ENCODE measurements around the gene BDH2. TPM values are rescaled to one million over a fixed set of nuclear protein-coding genes. Genes with fewer than 3 reads are reported as not detected.

The BDH2 gene
- total and polyA plus RNA-seq, 8 donors: 8.6 to 46.8 (median 16.1) TPM

DNA sequence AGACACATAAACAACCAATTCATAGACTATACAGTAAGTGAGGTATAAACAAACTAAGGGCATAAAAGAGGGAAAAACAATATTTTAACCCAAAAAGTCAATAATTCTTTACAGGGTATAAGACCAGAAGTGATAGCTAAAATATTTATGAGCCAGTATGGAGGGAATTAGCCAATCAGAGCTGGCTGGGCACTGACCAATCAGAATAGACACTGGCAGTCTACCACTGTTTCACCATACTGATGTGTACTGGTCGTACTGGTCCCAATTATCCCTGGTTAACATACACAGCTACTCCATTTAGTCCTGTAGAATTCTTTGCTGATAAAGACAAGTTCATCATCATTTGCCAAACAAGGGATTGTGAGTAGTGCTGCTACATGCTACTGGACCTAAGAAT is 70.3 kb downstream of the BDH2 start:
- FAIRE-seq: no peak
- Histone ChIP-seq H3K4me3 (no peak overlapping the region), H3K9me3 (no peaks in the 10 kb centered on the region), H3K4me1 (no peaks in the 10 kb centered on the region), H3K27ac (no peak overlapping the region), H3K36me3 (no peaks in the 10 kb centered on the region), H3K27me3 (no peaks in the 10 kb centered on the region)
- 85 to 90% methylated on average over 1 of the region's 1 CpG for WGBS, 2 donors
- TF ChIP-seq, protein P1, sequence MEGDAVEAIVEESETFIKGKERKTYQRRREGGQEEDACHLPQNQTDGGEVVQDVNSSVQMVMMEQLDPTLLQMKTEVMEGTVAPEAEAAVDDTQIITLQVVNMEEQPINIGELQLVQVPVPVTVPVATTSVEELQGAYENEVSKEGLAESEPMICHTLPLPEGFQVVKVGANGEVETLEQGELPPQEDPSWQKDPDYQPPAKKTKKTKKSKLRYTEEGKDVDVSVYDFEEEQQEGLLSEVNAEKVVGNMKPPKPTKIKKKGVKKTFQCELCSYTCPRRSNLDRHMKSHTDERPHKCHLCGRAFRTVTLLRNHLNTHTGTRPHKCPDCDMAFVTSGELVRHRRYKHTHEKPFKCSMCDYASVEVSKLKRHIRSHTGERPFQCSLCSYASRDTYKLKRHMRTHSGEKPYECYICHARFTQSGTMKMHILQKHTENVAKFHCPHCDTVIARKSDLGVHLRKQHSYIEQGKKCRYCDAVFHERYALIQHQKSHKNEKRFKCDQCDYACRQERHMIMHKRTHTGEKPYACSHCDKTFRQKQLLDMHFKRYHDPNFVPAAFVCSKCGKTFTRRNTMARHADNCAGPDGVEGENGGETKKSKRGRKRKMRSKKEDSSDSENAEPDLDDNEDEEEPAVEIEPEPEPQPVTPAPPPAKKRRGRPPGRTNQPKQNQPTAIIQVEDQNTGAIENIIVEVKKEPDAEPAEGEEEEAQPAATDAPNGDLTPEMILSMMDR (IDR thresholded peaks at IDR 0.05): no peak
- no peak for ATAC-seq
- intact Hi-C loops (cut with DNase I): no loop called here
- DNase-seq: no peak

Other genes starting within 250 kb of the BDH2 start
- gene CISD2, start 230.8 kb downstream of the BDH2 start, total RNA-seq: 10 to 100 TPM; 10.2 to 21.1 (median 14.4) TPM
- 10 to 100 TPM; 10.8 to 23.1 TPM for gene CISD2, start 230.8 kb downstream of the BDH2 start, polyA plus RNA-seq
- gene SLC9B1, start 80.1 kb downstream of the BDH2 start, total RNA-seq: 1 to 10 TPM in 1 of 6 donors, under 1 TPM in 5; 0.28 to 1.0 (median 0.49) TPM
- gene SLC9B1, start 80.1 kb downstream of the BDH2 start, polyA plus RNA-seq: under 1 TPM; 0.23 to 0.33 TPM
- gene SLC9B2, start 23.1 kb downstream of the BDH2 start, total RNA-seq: 1 to 10 TPM; 1.2 to 4.2 (median 2.7) TPM
- gene SLC9B2, start 23.1 kb downstream of the BDH2 start, polyA plus RNA-seq: 1 to 10 TPM; 2.1 to 5.2 TPM
- 1 to 10 TPM in 1 of 6 donors, under 1 TPM in 5; 0.05 to 2.7 (median 0.64) TPM for gene CENPE, start 98.5 kb upstream of the BDH2 start, total RNA-seq
- gene CENPE, start 98.5 kb upstream of the BDH2 start, polyA plus RNA-seq: under 1 TPM; 0.04 to 0.05 TPM

Measured in pancreas (tissue), 10 donors.